Neural cell (in vitro differentiated cells): ENCODE data around the gene CLINT1.

Experiments
- POLR2AphosphoS5 ChIP-seq: IDR thresholded peaks from 2 replicates; pipeline ENCODE4 v1.6.1; 2012
- TF ChIP-seq, protein P1 (sequence below): IDR thresholded peaks from 2 replicates; pipeline ENCODE4 v1.6.1; 2012; ENCODE audit warnings: borderline replicate concordance

DNA sequence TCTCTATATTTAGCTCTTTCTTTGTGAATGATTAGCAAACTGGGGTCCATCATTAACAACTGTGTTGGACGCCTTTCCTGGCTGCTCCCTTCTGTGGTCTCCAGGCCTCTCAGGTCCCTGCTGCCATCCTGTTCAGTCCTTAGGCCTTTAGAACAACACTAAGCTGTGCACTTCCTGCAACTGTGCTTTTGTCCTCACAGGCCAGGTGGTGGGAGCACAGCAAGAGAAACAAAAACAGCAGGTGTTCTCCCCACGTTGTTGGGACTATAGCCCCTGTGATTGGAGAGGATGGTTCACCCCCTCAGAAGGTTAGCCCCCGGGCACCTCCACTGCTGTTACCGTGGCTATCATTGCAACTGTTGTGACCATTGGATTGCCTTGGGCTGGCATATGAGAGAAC is 41.7 kb upstream of the CLINT1 start:
- no peak for TF ChIP-seq POLR2AphosphoS5
- TF ChIP-seq, protein P1, sequence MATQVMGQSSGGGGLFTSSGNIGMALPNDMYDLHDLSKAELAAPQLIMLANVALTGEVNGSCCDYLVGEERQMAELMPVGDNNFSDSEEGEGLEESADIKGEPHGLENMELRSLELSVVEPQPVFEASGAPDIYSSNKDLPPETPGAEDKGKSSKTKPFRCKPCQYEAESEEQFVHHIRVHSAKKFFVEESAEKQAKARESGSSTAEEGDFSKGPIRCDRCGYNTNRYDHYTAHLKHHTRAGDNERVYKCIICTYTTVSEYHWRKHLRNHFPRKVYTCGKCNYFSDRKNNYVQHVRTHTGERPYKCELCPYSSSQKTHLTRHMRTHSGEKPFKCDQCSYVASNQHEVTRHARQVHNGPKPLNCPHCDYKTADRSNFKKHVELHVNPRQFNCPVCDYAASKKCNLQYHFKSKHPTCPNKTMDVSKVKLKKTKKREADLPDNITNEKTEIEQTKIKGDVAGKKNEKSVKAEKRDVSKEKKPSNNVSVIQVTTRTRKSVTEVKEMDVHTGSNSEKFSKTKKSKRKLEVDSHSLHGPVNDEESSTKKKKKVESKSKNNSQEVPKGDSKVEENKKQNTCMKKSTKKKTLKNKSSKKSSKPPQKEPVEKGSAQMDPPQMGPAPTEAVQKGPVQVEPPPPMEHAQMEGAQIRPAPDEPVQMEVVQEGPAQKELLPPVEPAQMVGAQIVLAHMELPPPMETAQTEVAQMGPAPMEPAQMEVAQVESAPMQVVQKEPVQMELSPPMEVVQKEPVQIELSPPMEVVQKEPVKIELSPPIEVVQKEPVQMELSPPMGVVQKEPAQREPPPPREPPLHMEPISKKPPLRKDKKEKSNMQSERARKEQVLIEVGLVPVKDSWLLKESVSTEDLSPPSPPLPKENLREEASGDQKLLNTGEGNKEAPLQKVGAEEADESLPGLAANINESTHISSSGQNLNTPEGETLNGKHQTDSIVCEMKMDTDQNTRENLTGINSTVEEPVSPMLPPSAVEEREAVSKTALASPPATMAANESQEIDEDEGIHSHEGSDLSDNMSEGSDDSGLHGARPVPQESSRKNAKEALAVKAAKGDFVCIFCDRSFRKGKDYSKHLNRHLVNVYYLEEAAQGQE = no peak
